ENCODE measurements around the gene NAV3. TPM values are rescaled to one million over a fixed set of nuclear protein-coding genes. Genes with fewer than 3 reads are reported as not detected.

Gene NAV3
- total RNA-seq, 1 donor from 2014 or later: 8.1 TPM

- H3K9me3 Mint-ChIP-seq (ENCODE audit: unreplicated experiment): peaks cover 6% of the 10 kb centered on the region
- no peak for DNase-seq (ENCODE audit: extremely low spot score, unreplicated experiment)
- no peaks in the 10 kb centered on the region for H3K36me3 Mint-ChIP-seq (ENCODE audit: unreplicated experiment)
- H3K27me3 Mint-ChIP-seq (ENCODE audit: unreplicated experiment): no peaks in the 10 kb centered on the region
- H3K4me3 Mint-ChIP-seq (ENCODE audit: unreplicated experiment): no peak overlapping the region
- no peaks in the 10 kb centered on the region for H3K4me1 Mint-ChIP-seq (ENCODE audit: unreplicated experiment)
- no peak for TF ChIP-seq CTCF (IDR thresholded peaks at IDR 0.05)
- no peak overlapping the region for H3K27ac Mint-ChIP-seq (ENCODE audit: unreplicated experiment)
These were observed 187.6 kb downstream of the NAV3 start for GRCh38 chr12:78018171-78018910.

- no peak overlapping the region for H3K4me3 Mint-ChIP-seq (ENCODE audit: unreplicated experiment)
- no peaks in the 10 kb centered on the region for H3K27me3 Mint-ChIP-seq (ENCODE audit: unreplicated experiment)
- no peaks in the 10 kb centered on the region for H3K4me1 Mint-ChIP-seq (ENCODE audit: unreplicated experiment)
- no peak for DNase-seq (ENCODE audit: extremely low spot score, unreplicated experiment)
- H3K9me3 Mint-ChIP-seq (ENCODE audit: unreplicated experiment): peaks cover 6% of the 10 kb centered on the region
- H3K27ac Mint-ChIP-seq (ENCODE audit: unreplicated experiment): no peak overlapping the region
- no peaks in the 10 kb centered on the region for H3K36me3 Mint-ChIP-seq (ENCODE audit: unreplicated experiment)
- no peak for TF ChIP-seq CTCF (IDR thresholded peaks at IDR 0.05)
These were observed 188.2 kb downstream of the NAV3 start for GRCh38 chr12:78018939-78019338.

- no peaks in the 10 kb centered on the region for H3K27me3 Mint-ChIP-seq (ENCODE audit: unreplicated experiment)
- no peak overlapping the region for H3K27ac Mint-ChIP-seq (ENCODE audit: unreplicated experiment)
- peaks cover 7% of the 10 kb centered on the region for H3K9me3 Mint-ChIP-seq (ENCODE audit: unreplicated experiment)
- no peak overlapping the region for H3K4me3 Mint-ChIP-seq (ENCODE audit: unreplicated experiment)
- TF ChIP-seq CTCF (IDR thresholded peaks at IDR 0.05): no peak
- H3K4me1 Mint-ChIP-seq (ENCODE audit: unreplicated experiment): peaks cover 6% of the 10 kb centered on the region
- H3K36me3 Mint-ChIP-seq (ENCODE audit: unreplicated experiment): no peaks in the 10 kb centered on the region
- no peak for DNase-seq (ENCODE audit: extremely low spot score, unreplicated experiment)
These were observed 197.7 kb downstream of the NAV3 start for GRCh38 chr12:78028426-78028825.

GRCh38 chr12:78034025-78034424, 203.3 kb downstream of the NAV3 start:
- DNase-seq (ENCODE audit: extremely low spot score, unreplicated experiment): no peak
- Mint-ChIP-seq H3K4me3 (ENCODE audit: unreplicated experiment) (no peak overlapping the region), H3K4me1 (ENCODE audit: unreplicated experiment) (peaks cover 2% of the 10 kb centered on the region), H3K27me3 (ENCODE audit: unreplicated experiment) (no peaks in the 10 kb centered on the region), H3K27ac (ENCODE audit: unreplicated experiment) (no peak overlapping the region), H3K36me3 (ENCODE audit: unreplicated experiment) (peaks cover 5% of the 10 kb centered on the region), H3K9me3 (ENCODE audit: unreplicated experiment) (no peaks in the 10 kb centered on the region)
- no peak for TF ChIP-seq CTCF (IDR thresholded peaks at IDR 0.05)

- no peaks in the 10 kb centered on the region for H3K27me3 Mint-ChIP-seq (ENCODE audit: unreplicated experiment)
- H3K4me3 Mint-ChIP-seq (ENCODE audit: unreplicated experiment): no peak overlapping the region
- peaks cover 5% of the 10 kb centered on the region for H3K36me3 Mint-ChIP-seq (ENCODE audit: unreplicated experiment)
- H3K4me1 Mint-ChIP-seq (ENCODE audit: unreplicated experiment): peaks cover 2% of the 10 kb centered on the region
- no peak for TF ChIP-seq CTCF (IDR thresholded peaks at IDR 0.05)
- DNase-seq (ENCODE audit: extremely low spot score, unreplicated experiment): no peak
- no peaks in the 10 kb centered on the region for H3K9me3 Mint-ChIP-seq (ENCODE audit: unreplicated experiment)
- no peak overlapping the region for H3K27ac Mint-ChIP-seq (ENCODE audit: unreplicated experiment)
These were observed 205.4 kb downstream of the NAV3 start for GRCh38 chr12:78035901-78036606.
